ENCODE data around the gene WSB2. TPM values are rescaled to one million over a fixed set of nuclear protein-coding genes. Genes with fewer than 3 reads are reported as not detected.

The WSB2 gene
- total RNA-seq, 1 experiment from 2014 or later = 112 TPM

GRCh38 chr12:118036672-118037411, 24.1 kb downstream of the WSB2 start:
- H3K27ac Mint-ChIP-seq (ENCODE audit: unreplicated experiment) = no peak overlapping the region
- H3K36me3 Mint-ChIP-seq (ENCODE audit: insufficient read depth, unreplicated experiment) = peaks cover 81% of the 10 kb centered on the region
- no peaks in the 10 kb centered on the region for H3K27me3 Mint-ChIP-seq (ENCODE audit: unreplicated experiment)
- no peak for DNase-seq
- no peaks in the 10 kb centered on the region for H3K9me3 Mint-ChIP-seq (ENCODE audit: low read depth, unreplicated experiment)
- no peak overlapping the region for H3K4me3 Mint-ChIP-seq (ENCODE audit: low read depth, unreplicated experiment)
- CTCF ChIA-PET = interaction anchor here (0.7 to 2.8 kb wide), 2 partner anchors 162 to 1541 kb away, joined by 4 to 12 read pairs; no protein-coding TSS in a partner anchor
- no TSS peak for BruUV-seq (replicated peaks)
- intact Hi-C loops (cut with micrococcal nuclease; ENCODE audit: unreplicated experiment) = no loop called here
- TF ChIP-seq CTCF (IDR thresholded peaks at IDR 0.05; ENCODE audit: unreplicated experiment) = no peak
- no peaks in the 10 kb centered on the region for H3K4me1 Mint-ChIP-seq (ENCODE audit: low read depth, unreplicated experiment)

GRCh38 chr12:118035190-118036041, 25.6 kb downstream of the WSB2 start:
- intact Hi-C loops (cut with micrococcal nuclease; ENCODE audit: unreplicated experiment) = no loop called here
- no peak overlapping the region for H3K4me3 Mint-ChIP-seq (ENCODE audit: low read depth, unreplicated experiment)
- no peaks in the 10 kb centered on the region for H3K9me3 Mint-ChIP-seq (ENCODE audit: low read depth, unreplicated experiment)
- H3K4me1 Mint-ChIP-seq (ENCODE audit: low read depth, unreplicated experiment) = no peaks in the 10 kb centered on the region
- CTCF ChIA-PET = interaction anchor here (0.6 to 2.8 kb wide), 4 partner anchors 8 to 179 kb away, joined by 3 to 12 read pairs (median 4); no protein-coding TSS in a partner anchor
- H3K27me3 Mint-ChIP-seq (ENCODE audit: unreplicated experiment) = no peaks in the 10 kb centered on the region
- no peak for TF ChIP-seq CTCF (IDR thresholded peaks at IDR 0.05; ENCODE audit: unreplicated experiment)
- peak; percentile 39 for DNase-seq
- peak overlapping the region; percentile 63 for H3K27ac Mint-ChIP-seq (ENCODE audit: unreplicated experiment)
- peaks cover 74% of the 10 kb centered on the region for H3K36me3 Mint-ChIP-seq (ENCODE audit: insufficient read depth, unreplicated experiment)
- BruUV-seq (replicated peaks) = no TSS peak

GRCh38 chr12:118034429-118035189, 26.4 kb downstream of the WSB2 start:
- Mint-ChIP-seq H3K36me3 (ENCODE audit: insufficient read depth, unreplicated experiment) (peaks cover 67% of the 10 kb centered on the region), H3K4me3 (ENCODE audit: low read depth, unreplicated experiment) (no peak overlapping the region), H3K27me3 (ENCODE audit: unreplicated experiment) (no peaks in the 10 kb centered on the region), H3K9me3 (ENCODE audit: low read depth, unreplicated experiment) (no peaks in the 10 kb centered on the region), H3K4me1 (ENCODE audit: low read depth, unreplicated experiment) (no peaks in the 10 kb centered on the region), H3K27ac (ENCODE audit: unreplicated experiment) (peak overlapping the region; percentile 63)
- peak; percentile 44 for DNase-seq
- CTCF ChIA-PET = interaction anchor here (0.7 to 2.8 kb wide), 4 partner anchors 9 to 178 kb away, joined by 3 to 12 read pairs (median 6); partner anchors contain the start of gene RFC5
- intact Hi-C loops (cut with micrococcal nuclease; ENCODE audit: unreplicated experiment) = loop anchor here (1.0 kb wide), 1 partner anchor 159 kb away; no protein-coding TSS in a partner anchor
- peak; percentile 9 for TF ChIP-seq CTCF (IDR thresholded peaks at IDR 0.05; ENCODE audit: unreplicated experiment)
- BruUV-seq (replicated peaks) = no TSS peak

- no peaks in the 10 kb centered on the region for H3K27me3 Mint-ChIP-seq (ENCODE audit: unreplicated experiment)
- H3K27ac Mint-ChIP-seq (ENCODE audit: unreplicated experiment) = peak overlapping the region; percentile 63
- no peak overlapping the region for H3K4me3 Mint-ChIP-seq (ENCODE audit: low read depth, unreplicated experiment)
- H3K4me1 Mint-ChIP-seq (ENCODE audit: low read depth, unreplicated experiment) = no peaks in the 10 kb centered on the region
- H3K36me3 Mint-ChIP-seq (ENCODE audit: insufficient read depth, unreplicated experiment) = peaks cover 62% of the 10 kb centered on the region
- CTCF ChIA-PET = interaction anchor here (2.8 kb wide), 1 partner anchor 159 kb away, joined by 12 read pairs; no protein-coding TSS in a partner anchor
- DNase-seq = no peak
- BruUV-seq (replicated peaks) = no TSS peak
- intact Hi-C loops (cut with micrococcal nuclease; ENCODE audit: unreplicated experiment) = loop anchor here (1.0 kb wide), 1 partner anchor 159 kb away; no protein-coding TSS in a partner anchor
- TF ChIP-seq CTCF (IDR thresholded peaks at IDR 0.05; ENCODE audit: unreplicated experiment) = no peak
- no peaks in the 10 kb centered on the region for H3K9me3 Mint-ChIP-seq (ENCODE audit: low read depth, unreplicated experiment)
Measured at GRCh38 chr12:118033902-118034301, 27.1 kb downstream of the WSB2 start.

Data from Calu3 (cell line).